ENCODE measurements around the gene KRTAP5-10. TPM values are rescaled to one million over a fixed set of nuclear protein-coding genes. Genes with fewer than 3 reads are reported as not detected.
"Not testable (repeated sequence)": the region's sequence is repeated elsewhere in the genome, so short reads cannot be mapped to it uniquely, and the experiment has no call there.

The KRTAP5-10 gene
- polyA plus RNA-seq, 4 donors, result 0.23 to 0.39 (median 0.31) TPM

- DNase-seq (ENCODE audit: low read depth in 4 of 4, low spot score in 2 of 4), result not testable (repeated sequence)
Observed at GRCh38 chr11:71606853-71607519, 41.6 kb downstream of the KRTAP5-10 start.

GRCh38 chr11:71607520-71608216 lies 42.3 kb downstream of the KRTAP5-10 start:
- DNase-seq (ENCODE audit: low read depth in 4 of 4, low spot score in 2 of 4), result not testable (repeated sequence)

GRCh38 chr11:71608272-71608671 lies 42.9 kb downstream of the KRTAP5-10 start:
- DNase-seq (ENCODE audit: low read depth in 4 of 4, low spot score in 2 of 4), result not testable (repeated sequence)

GRCh38 chr11:71611218-71611910 lies 46.0 kb downstream of the KRTAP5-10 start:
- not testable (repeated sequence) for DNase-seq (ENCODE audit: low read depth in 4 of 4, low spot score in 2 of 4)

GRCh38 chr11:71613931-71614330 lies 48.6 kb downstream of the KRTAP5-10 start:
- not testable (repeated sequence) for DNase-seq (ENCODE audit: low read depth in 4 of 4, low spot score in 2 of 4)

- DNase-seq (ENCODE audit: low read depth in 4 of 4, low spot score in 2 of 4), result not testable (repeated sequence)
Observed at GRCh38 chr11:71614366-71614917, 49.1 kb downstream of the KRTAP5-10 start.

GRCh38 chr11:71615003-71615402 lies 49.6 kb downstream of the KRTAP5-10 start:
- DNase-seq (ENCODE audit: low read depth in 4 of 4, low spot score in 2 of 4), result not testable (repeated sequence)

Other genes starting within 250 kb of the KRTAP5-10 start
- gene DHCR7, start 117.2 kb upstream of the KRTAP5-10 start, polyA plus RNA-seq (ENCODE audit: insufficient read length in 4 of 4), result 10 to 100 TPM; 36.2 to 44.6 (median 38.0) TPM
- gene NADSYN1, start 112.4 kb upstream of the KRTAP5-10 start, polyA plus RNA-seq (ENCODE audit: insufficient read length in 4 of 4), result 10 to 100 TPM; 33.0 to 64.2 (median 47.8) TPM
- gene KRTAP5-7, start 38.3 kb upstream of the KRTAP5-10 start, polyA plus RNA-seq (ENCODE audit: insufficient read length in 4 of 4), result under 1 TPM in 3 of 4 donors, not detected in 1; 0.10 to 0.33 (median 0.25) TPM
- gene KRTAP5-8, start 27.5 kb upstream of the KRTAP5-10 start, polyA plus RNA-seq (ENCODE audit: insufficient read length in 4 of 4), result 1 to 10 TPM in 1 of 4 donors, under 1 TPM in 3; 0.30 to 1.3 (median 0.61) TPM
- gene KRTAP5-9, start 17.1 kb upstream of the KRTAP5-10 start, polyA plus RNA-seq (ENCODE audit: insufficient read length in 4 of 4), result under 1 TPM; 0.34 to 0.79 (median 0.47) TPM
- not detected for gene KRTAP5-11, start 17.3 kb downstream of the KRTAP5-10 start, polyA plus RNA-seq (ENCODE audit: insufficient read length in 4 of 4)